ENCODE results near the gene GDF3.

- TF ChIP-seq, protein P1, sequence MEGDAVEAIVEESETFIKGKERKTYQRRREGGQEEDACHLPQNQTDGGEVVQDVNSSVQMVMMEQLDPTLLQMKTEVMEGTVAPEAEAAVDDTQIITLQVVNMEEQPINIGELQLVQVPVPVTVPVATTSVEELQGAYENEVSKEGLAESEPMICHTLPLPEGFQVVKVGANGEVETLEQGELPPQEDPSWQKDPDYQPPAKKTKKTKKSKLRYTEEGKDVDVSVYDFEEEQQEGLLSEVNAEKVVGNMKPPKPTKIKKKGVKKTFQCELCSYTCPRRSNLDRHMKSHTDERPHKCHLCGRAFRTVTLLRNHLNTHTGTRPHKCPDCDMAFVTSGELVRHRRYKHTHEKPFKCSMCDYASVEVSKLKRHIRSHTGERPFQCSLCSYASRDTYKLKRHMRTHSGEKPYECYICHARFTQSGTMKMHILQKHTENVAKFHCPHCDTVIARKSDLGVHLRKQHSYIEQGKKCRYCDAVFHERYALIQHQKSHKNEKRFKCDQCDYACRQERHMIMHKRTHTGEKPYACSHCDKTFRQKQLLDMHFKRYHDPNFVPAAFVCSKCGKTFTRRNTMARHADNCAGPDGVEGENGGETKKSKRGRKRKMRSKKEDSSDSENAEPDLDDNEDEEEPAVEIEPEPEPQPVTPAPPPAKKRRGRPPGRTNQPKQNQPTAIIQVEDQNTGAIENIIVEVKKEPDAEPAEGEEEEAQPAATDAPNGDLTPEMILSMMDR (IDR thresholded peaks at IDR 0.05), result no peak
- TF ChIP-seq POLR2A (IDR thresholded peaks at IDR 0.05), result no peak
- TF ChIP-seq POLR2AphosphoS5 (IDR thresholded peaks at IDR 0.05), result no peak
- TF ChIP-seq EP300 (IDR thresholded peaks at IDR 0.05), result no peak
Measured at GRCh38 chr12:7694556-7695236, 879 bp downstream of the GDF3 start.
